Right lobe of liver (tissue), 6 donors: Measurements from ENCODE around the gene PARP14. TPM values are rescaled to one million over a fixed set of nuclear protein-coding genes. Genes with fewer than 3 reads are reported as not detected.

ENCODE experiments used
- ATAC-seq, 4 donors: fragments of 200-7000 bp; cut with Tn5 transposase; one replicate each; pipeline ENCODE4 v1.9.1; 2020; ENCODE audit warnings: mild to moderate bottlenecking in 4 of 4, moderate library complexity in 4 of 4
- DNase-seq, 3 donors: peaks; one replicate each; pipeline ENCODE4 v3.0.0-alpha.2; 2020
- H3K27ac ChIP-seq, 3 donors: fragments of 200-600 bp; one replicate each; pipeline ENCODE4 v1.8.0; 2022
- H3K27me3 ChIP-seq, 2 donors: fragments of 200-600 bp; one replicate each; pipeline ENCODE4 v1.8.0; 2022
- H3K36me3 ChIP-seq, 4 donors: fragments of 200-600 bp; sonication (generic) in 1 of 4; one replicate each; pipeline versions ENCODE4 v1.5.1 to v1.8.0; 2017 to 2022; ENCODE audit warnings: control low read depth in 1 of 4
- H3K4me1 ChIP-seq, 4 donors: fragments of 200-600 bp; sonication (generic) in 1 of 4; one replicate each; pipeline versions ENCODE4 v1.5.1 to v1.8.0; 2017 to 2022; ENCODE audit warnings: control low read depth in 1 of 4
- H3K4me3 ChIP-seq, 3 donors: fragments of 200-600 bp; one replicate each; pipeline ENCODE4 v1.8.0; 2022
- H3K9me3 ChIP-seq, 4 donors: fragments of 200-600 bp; sonication (generic) in 1 of 4; one replicate each; pipeline versions ENCODE4 v1.5.1 to v1.8.0; 2017 to 2022; ENCODE audit warnings: control low read depth in 1 of 4
- POLR2A ChIP-seq: fragments of 450-650 bp; IDR thresholded peaks from one replicate; pipeline ENCODE4 v1.6.1; 2017; ENCODE audit warnings: antibody characterized with exemption, mild to moderate bottlenecking
- WGBS: methylation state at CpG from one replicate; pipeline ENCODE4 v1.1.6; 2018; ENCODE audit warnings: low coverage, low lambda C conversion rate; ENCODE audit not compliant: insufficient coverage; ENCODE audit errors: missing lambda C conversion rate; 5-methylcytosine and 5-hydroxymethylcytosine counted together
- intact Hi-C, 2 donors: fragments of 100-400 bp; cut with DNase I; formaldehyde crosslinking; loops; one replicate each; pipeline versions ENCODE4 v1.11.2 to v1.14.1; 2022
- total RNA-seq, 6 experiments: library from RNA; depleted of rRNA in 2 of 6; stranded (reverse); fragments of >200 nt in 2 of 6; fragmentation: NEBNext Ultra II Directional in 3 of 6; extraction: Animal tissue kit (Norgen Biotek cat#: 25700) in 3 of 6; gene quantifications; one replicate each; pipeline versions ENCODE4 v1.1.0 to v1.2.4, GENCODE V29; 2016 to 2023
- TF ChIP-seq, protein P1 (sequence below), 4 donors: fragments of 200-600 bp in 3 of 4; fragments of 450-650 bp in 1 of 4; IDR thresholded peaks; one replicate each; pipeline versions ENCODE4 v1.5.1 to v1.8.0; 2016 to 2022; ENCODE audit warnings: antibody characterized with exemption in 4 of 4, mild to moderate bottlenecking in 2 of 4
- donor health status: DM: no; HTN: yes; CAD: no.
- donor health status: DM: no; HTN: no; CAD: no.
- donor health status: DM: no; HTN: no; CAD: no.
- donor health status: DM: no; HTN: yes; CAD: no.
- donor health status: DM: no; HTN: yes; CAD: no.

PARP14 gene
- total RNA-seq, 6 experiments from 2014 or later = 35.2 to 111 (median 37.3) TPM

DNA sequence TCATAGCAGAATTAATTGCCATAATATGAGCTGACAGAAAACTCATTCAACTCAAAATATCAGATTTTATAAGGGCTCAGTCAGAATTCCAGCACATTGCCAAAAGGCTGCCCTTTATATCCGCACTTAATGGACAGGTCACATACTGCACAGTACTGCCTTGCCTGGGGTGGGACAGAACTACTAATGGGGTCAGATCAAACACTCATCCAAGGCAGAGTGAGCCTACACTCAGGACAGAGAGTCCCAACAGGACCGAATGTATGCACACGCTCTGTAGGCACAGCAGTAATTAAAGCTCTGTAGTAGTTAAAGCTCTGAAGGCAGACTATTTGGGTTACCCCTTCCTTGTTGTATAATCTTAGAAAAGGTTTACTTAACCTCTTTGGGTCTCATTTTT is 85.8 kb downstream of the PARP14 start:
- ATAC-seq = no peak
- Histone ChIP-seq H3K4me3 (no peak overlapping the region), H3K4me1 (no peaks in the 10 kb centered on the region), H3K36me3 (no peaks in the 10 kb centered on the region), H3K27me3 (no peaks in the 10 kb centered on the region), H3K9me3 (no peaks in the 10 kb centered on the region), H3K27ac (no peak overlapping the region)
- WGBS = 85% methylated on average over 3 of the region's 3 CpGs
- DNase-seq = no peak
- intact Hi-C loops = no loop called here
- TF ChIP-seq, protein P1, sequence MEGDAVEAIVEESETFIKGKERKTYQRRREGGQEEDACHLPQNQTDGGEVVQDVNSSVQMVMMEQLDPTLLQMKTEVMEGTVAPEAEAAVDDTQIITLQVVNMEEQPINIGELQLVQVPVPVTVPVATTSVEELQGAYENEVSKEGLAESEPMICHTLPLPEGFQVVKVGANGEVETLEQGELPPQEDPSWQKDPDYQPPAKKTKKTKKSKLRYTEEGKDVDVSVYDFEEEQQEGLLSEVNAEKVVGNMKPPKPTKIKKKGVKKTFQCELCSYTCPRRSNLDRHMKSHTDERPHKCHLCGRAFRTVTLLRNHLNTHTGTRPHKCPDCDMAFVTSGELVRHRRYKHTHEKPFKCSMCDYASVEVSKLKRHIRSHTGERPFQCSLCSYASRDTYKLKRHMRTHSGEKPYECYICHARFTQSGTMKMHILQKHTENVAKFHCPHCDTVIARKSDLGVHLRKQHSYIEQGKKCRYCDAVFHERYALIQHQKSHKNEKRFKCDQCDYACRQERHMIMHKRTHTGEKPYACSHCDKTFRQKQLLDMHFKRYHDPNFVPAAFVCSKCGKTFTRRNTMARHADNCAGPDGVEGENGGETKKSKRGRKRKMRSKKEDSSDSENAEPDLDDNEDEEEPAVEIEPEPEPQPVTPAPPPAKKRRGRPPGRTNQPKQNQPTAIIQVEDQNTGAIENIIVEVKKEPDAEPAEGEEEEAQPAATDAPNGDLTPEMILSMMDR (IDR thresholded peaks at IDR 0.05) = no peak

DNA sequence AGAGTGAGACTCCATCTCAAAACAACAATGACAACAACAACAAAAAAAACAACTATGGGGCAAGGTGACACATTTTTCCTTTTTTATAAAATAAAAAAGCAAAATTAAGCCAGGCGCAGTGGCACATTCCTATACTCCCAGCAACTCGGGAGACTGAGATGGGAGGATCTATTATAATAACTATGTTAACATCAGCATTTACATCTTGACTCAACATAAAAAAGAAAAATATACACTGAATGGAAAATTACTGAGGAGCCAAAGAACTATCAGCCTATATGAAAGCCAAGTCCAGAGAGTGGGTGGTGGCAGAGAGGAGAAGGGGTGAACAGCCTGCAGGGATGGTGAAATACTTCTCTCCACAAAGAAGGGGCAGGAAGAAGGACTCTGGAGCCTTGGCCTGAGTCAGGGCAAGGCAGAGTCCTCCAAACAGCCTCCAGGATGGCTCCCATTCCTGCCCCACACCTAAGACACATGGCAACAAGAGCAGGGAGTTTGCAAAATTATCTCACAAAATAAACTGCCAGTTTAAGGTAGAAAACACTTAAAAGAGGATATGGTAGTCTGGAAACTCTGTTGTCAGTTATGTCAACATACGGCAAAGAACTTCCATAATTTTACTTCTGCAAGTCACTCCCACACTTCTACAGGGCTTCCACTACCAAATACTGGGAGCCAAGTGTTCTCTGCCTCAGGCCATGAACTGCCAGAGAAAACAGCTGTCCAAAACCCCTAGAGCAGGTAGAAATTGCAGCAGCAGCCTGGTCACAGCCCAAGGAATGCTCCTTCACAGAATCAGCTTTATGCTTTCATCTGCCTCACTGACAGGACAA is 87.1 kb downstream of the PARP14 start:
- Histone ChIP-seq H3K4me3 (no peak overlapping the region), H3K4me1 (no peaks in the 10 kb centered on the region), H3K27ac (peak overlapping the region in 1 of 3 donors; percentile 32), H3K9me3 (no peaks in the 10 kb centered on the region), H3K36me3 (no peaks in the 10 kb centered on the region), H3K27me3 (no peaks in the 10 kb centered on the region)
- intact Hi-C loops = no loop called here
- 73% methylated on average over 3 of the region's 3 CpGs for WGBS
- DNase-seq (no peak), ATAC-seq (peak; percentile 28 to 69 (median 53))
- no peak for TF ChIP-seq POLR2A
- TF ChIP-seq, protein P1 (IDR thresholded peaks at IDR 0.05) = no peak

DNA sequence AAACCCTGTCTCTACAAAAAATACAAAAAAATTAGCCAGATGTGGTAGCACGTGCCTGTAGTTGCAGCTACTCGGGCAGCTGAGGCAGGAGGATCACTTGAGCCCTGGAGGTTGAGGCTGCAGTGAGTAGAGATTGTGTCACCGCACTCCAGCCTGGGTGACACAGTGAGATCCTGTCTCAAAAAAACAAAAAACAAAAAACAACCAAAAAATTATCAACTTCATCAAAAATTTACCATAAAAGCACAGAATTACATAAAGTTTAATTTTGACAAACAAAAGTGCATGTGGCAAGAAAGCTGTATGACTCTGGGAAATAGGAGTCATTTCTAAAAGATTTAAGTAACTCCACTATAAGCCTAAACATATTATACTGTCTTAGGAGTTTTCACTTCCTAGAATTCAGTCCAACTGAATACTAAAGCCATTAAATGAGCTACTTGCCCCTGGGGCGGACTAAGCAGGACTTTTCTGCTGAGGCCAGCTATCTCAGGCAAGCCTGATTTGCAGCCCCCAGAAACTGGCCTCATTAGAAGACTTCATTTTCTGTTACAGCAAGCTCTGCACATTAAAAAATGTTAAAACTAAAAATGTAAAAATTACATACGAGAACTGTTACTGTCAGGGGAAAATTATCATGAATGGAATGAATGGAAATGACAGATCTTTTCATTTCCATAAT is 90.0 kb downstream of the PARP14 start:
- intact Hi-C loops = no loop called here

DNA sequence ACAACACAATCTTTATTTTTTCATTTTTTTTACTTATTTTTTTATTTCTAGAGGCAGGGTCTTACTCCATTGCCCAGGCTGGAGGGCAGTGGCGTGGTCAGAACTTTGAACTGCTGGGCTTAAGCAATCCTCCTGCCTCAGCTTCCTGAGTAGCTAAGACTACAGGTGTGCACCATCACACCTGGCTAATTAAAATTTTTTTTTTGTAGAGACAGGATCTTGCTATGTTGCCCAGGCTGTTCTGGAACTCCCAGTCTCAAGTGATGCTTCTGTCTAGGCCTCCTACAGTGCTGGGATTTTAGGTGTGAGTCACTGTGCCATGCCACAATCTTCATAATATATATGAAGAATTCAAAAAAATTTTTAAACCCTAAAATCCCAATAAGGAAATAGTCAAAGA is 92.2 kb downstream of the PARP14 start:
- Histone ChIP-seq H3K27me3 (no peaks in the 10 kb centered on the region), H3K4me3 (no peak overlapping the region), H3K9me3 (no peaks in the 10 kb centered on the region), H3K36me3 (no peaks in the 10 kb centered on the region), H3K4me1 (no peaks in the 10 kb centered on the region), H3K27ac (no peak overlapping the region)
- no peak for ATAC-seq
- 80% methylated on average over 1 of the region's 1 CpG for WGBS
- TF ChIP-seq, protein P1 (IDR thresholded peaks at IDR 0.05) = no peak
- no peak for TF ChIP-seq POLR2A
- no peak for DNase-seq
- intact Hi-C loops = no loop called here

More for the DNA sequence above, 90.0 kb downstream of the PARP14 start:
- TF ChIP-seq, protein P1 (IDR thresholded peaks at IDR 0.05) = no peak
- no peak for TF ChIP-seq POLR2A
- no peaks in the 10 kb centered on the region for H3K4me1 ChIP-seq
- H3K27ac ChIP-seq = no peak overlapping the region
- H3K9me3 ChIP-seq = no peaks in the 10 kb centered on the region
- no peak for DNase-seq
- WGBS = 70% methylated on average over 5 of the region's 5 CpGs
- no peak overlapping the region for H3K4me3 ChIP-seq
- peak in 3 of 4 donors; percentile 30 to 45 (median 38) for ATAC-seq
- H3K36me3 ChIP-seq = no peaks in the 10 kb centered on the region
- H3K27me3 ChIP-seq = no peaks in the 10 kb centered on the region
